Memory B cell (primary cell): Measurements from ENCODE around the gene HCAR3.

ENCODE experiments used
- ATAC-seq: fragments of 150-1000 bp; cut with Tn5 transposase; 2 replicates; pipeline ENCODE4 v1.10.0; 2021; ENCODE audit warnings: low read depth, mild to moderate bottlenecking, moderate library complexity
- DNase-seq, 2 donors: peaks; one replicate each; pipeline ENCODE4 v3.0.0; 2022; ENCODE audit warnings: low spot score in 2 of 2
- H3K27ac Mint-ChIP-seq: one replicate; pipeline ENCODE4 v1.8.0; 2022; ENCODE audit warnings: mild to moderate bottlenecking, moderate library complexity, mixed read lengths
- H3K27me3 Mint-ChIP-seq: one replicate; pipeline ENCODE4 v1.8.0; 2022; ENCODE audit warnings: mixed read lengths
- H3K36me3 Mint-ChIP-seq: one replicate; pipeline ENCODE4 v1.8.0; 2022; ENCODE audit warnings: mild to moderate bottlenecking, mixed read lengths
- H3K4me1 Mint-ChIP-seq: one replicate; pipeline ENCODE4 v1.8.0; 2022; ENCODE audit warnings: mixed read lengths
- H3K4me3 Mint-ChIP-seq: one replicate; pipeline ENCODE4 v1.8.0; 2022; ENCODE audit warnings: mild to moderate bottlenecking, moderate library complexity, mixed read lengths
- H3K9me3 Mint-ChIP-seq: one replicate; pipeline ENCODE4 v1.8.0; 2022; ENCODE audit warnings: mixed read lengths

Gene HCAR3

DNA sequence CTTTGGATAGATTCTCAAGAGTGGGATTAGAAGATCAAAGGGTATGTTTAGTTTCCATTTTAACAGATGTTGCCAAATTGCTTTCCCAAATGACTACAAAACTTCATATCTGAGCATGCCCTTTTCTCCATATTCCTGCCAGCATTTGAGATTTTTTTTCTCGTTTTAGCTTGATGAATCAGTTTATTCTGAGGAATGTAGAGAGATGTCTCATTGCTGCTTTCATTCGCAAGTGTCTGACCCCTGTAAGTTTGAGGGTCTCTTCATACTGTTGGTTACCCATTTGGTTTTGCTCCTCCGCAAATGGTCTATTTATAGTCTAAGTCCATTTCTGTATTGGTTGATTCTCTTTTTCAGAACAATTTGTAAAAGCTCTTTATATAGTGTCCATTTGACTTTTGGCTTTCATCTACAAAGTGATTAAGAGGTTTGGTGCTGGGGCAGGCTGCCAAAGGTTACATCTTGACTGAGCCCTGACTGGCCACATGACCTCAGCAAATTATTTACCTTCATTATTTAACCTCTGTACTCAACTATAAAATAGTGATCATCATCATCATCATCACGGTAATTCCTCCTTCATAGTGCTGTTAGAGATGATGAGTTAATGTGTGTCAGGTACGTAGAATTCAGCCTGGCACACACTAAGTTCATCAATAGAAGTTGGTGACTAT lies 47.1 kb downstream of the HCAR3 start:
- no peak for DNase-seq

DNA sequence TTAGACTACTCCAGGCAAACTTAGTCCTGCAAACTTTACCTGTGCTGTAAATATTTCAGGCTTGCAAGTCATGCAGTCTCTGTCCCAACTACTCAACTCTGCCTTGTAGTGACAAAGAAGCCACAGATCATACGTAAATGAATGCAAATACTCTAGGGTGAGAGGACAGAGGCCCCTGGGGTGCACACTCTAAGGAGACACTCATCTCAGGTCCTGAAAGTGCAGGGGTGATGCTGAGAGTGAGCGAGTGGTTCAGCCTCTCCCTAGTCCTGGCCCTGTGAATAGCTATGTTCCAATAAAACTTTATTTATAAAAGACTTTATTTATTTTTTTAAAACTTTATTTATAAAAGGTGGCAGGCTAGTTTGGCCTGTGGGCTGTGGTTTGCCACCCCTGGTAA lies 48.3 kb downstream of the HCAR3 start:
- DNase-seq (no peak), ATAC-seq (no peak)
- peaks cover 2% of the 10 kb centered on the region for H3K27me3 Mint-ChIP-seq
- H3K27ac Mint-ChIP-seq = no peak overlapping the region
- H3K36me3 Mint-ChIP-seq = no peaks in the 10 kb centered on the region
- no peak overlapping the region for H3K4me3 Mint-ChIP-seq
- peaks cover 4% of the 10 kb centered on the region for H3K4me1 Mint-ChIP-seq
- H3K9me3 Mint-ChIP-seq = peaks cover 1% of the 10 kb centered on the region

More for the DNA sequence above, 47.1 kb downstream of the HCAR3 start:
- Mint-ChIP-seq H3K4me1 (peaks cover 4% of the 10 kb centered on the region), H3K4me3 (no peak overlapping the region), H3K36me3 (no peaks in the 10 kb centered on the region), H3K9me3 (peaks cover 1% of the 10 kb centered on the region), H3K27me3 (peaks cover 2% of the 10 kb centered on the region), H3K27ac (no peak overlapping the region)
- no peak for ATAC-seq

DNA sequence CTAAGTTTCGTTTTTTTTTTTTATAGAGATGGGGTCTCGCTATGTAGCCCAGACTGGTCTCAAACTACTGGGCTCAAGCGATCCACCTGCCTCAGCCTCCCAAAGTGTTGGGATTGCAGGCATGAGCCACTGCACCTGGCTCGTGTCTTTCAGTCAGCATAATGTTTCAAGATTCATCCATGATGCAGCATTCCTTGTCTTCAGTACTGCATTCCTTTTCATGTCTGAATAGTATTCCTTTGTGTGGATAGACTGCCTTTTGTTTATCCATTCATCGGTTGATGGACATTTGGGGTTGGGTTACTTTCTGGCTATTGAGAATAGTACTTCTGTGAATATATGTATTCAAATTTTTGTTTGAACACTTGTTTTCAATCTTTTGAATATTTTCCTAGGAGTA lies 50.9 kb downstream of the HCAR3 start:
- Mint-ChIP-seq H3K4me3 (no peak overlapping the region), H3K4me1 (peaks cover 4% of the 10 kb centered on the region), H3K9me3 (peaks cover 1% of the 10 kb centered on the region), H3K27me3 (no peaks in the 10 kb centered on the region), H3K27ac (no peak overlapping the region), H3K36me3 (no peaks in the 10 kb centered on the region)
- ATAC-seq = no peak
- no peak for DNase-seq

DNA sequence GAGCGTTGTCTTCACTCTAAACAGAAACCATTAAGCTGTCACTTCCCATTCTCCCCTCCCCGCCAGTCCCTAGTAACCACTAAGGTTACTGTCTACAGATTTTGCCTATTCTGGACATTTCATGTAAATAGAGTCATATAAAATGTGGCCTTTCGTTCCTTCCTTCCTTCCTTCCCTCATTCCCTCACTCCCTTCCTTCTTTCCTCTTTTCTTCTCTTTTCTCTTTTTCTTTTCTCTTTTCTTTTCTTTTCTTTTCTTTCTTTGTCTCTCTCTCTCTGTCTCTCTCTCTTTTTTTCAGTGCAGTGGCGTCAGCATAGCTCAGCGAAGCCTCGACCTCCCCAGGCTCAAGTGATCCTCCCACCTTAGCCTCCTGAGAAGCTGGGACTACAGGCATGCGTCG lies 51.3 kb downstream of the HCAR3 start:
- H3K9me3 Mint-ChIP-seq = peaks cover 1% of the 10 kb centered on the region
- H3K4me1 Mint-ChIP-seq = peaks cover 4% of the 10 kb centered on the region
- DNase-seq (no peak), ATAC-seq (no peak)
- H3K27me3 Mint-ChIP-seq = no peaks in the 10 kb centered on the region
- H3K27ac Mint-ChIP-seq = no peak overlapping the region
- no peak overlapping the region for H3K4me3 Mint-ChIP-seq
- H3K36me3 Mint-ChIP-seq = no peaks in the 10 kb centered on the region
